Liver (tissue), 9 donors: ENCODE measurements around the gene FITM2. TPM values are rescaled to one million over a fixed set of nuclear protein-coding genes. Genes with fewer than 3 reads are reported as not detected.

Source experiments
- DNase-seq: peaks from one replicate; pipeline ENCODE4 v3.0.0-alpha.2; 2017; ENCODE audit warnings: low spot score
- H3K27ac ChIP-seq, 2 donors: one replicate each; pipeline ENCODE4 v1.7.0; 2013; ENCODE audit warnings: inconsistent platforms in 2 of 2, low read length in 2 of 2, control low read depth in 1 of 2, low read depth in 1 of 2, mild to moderate bottlenecking in 1 of 2
- H3K27me3 ChIP-seq, 4 donors: one replicate each; pipeline versions ENCODE4 v1.6.1 to v1.7.0; 2013; ENCODE audit warnings: low read length in 3 of 4, inconsistent platforms in 1 of 4, mild to moderate bottlenecking in 1 of 4, moderate library complexity in 1 of 4; ENCODE audit not compliant: control insufficient read depth in 4 of 4, insufficient read depth in 4 of 4
- H3K36me3 ChIP-seq, 4 donors: one replicate each; pipeline versions ENCODE4 v1.6.1 to v1.7.0; 2013; ENCODE audit warnings: low read length in 3 of 4, mild to moderate bottlenecking in 3 of 4, low read depth in 1 of 4, moderate library complexity in 1 of 4; ENCODE audit not compliant: control insufficient read depth in 4 of 4, insufficient read depth in 3 of 4
- H3K4me1 ChIP-seq, 4 donors: one replicate each; pipeline versions ENCODE4 v1.6.1 to v1.7.0; 2013; ENCODE audit warnings: low read length in 3 of 4, mild to moderate bottlenecking in 3 of 4, moderate library complexity in 1 of 4; ENCODE audit not compliant: control insufficient read depth in 4 of 4, insufficient read depth in 4 of 4
- H3K4me3 ChIP-seq, 3 donors: one replicate each; pipeline versions ENCODE4 v1.6.1 to v1.7.0; 2013; ENCODE audit warnings: low read length in 3 of 3, control low read depth in 1 of 3, low read depth in 1 of 3, mild to moderate bottlenecking in 1 of 3
- H3K9ac ChIP-seq, 2 donors: one replicate each; pipeline ENCODE4 v1.7.0; 2013; ENCODE audit warnings: low read length in 2 of 2, mild to moderate bottlenecking in 2 of 2, moderate library complexity in 2 of 2, control low read depth in 1 of 2, low read depth in 1 of 2
- H3K9me3 ChIP-seq, 4 donors: one replicate each; pipeline versions ENCODE4 v1.6.1 to v1.7.0; 2013; ENCODE audit warnings: low read length in 3 of 4; ENCODE audit not compliant: control insufficient read depth in 4 of 4
- ATF3 ChIP-seq: IDR thresholded peaks from 2 replicates; pipeline ENCODE4 v1.6.1; 2016; ENCODE audit warnings: antibody characterized with exemption
- CTCF ChIP-seq: fragments of 150-350 bp; IDR thresholded peaks from 2 replicates; pipeline ENCODE4 v1.5.1; 2017; ENCODE audit warnings: improper control_type of control experiment, low read depth, low read length; ENCODE audit not compliant: missing input control
- EGR1 ChIP-seq, 2 donors: IDR thresholded peaks; 2 replicates each; pipeline ENCODE4 v1.6.1; 2016 to 2018; ENCODE audit warnings: antibody characterized with exemption in 2 of 2, low read depth in 2 of 2
- FOXA1 ChIP-seq: IDR thresholded peaks from 2 replicates; pipeline ENCODE4 v1.6.1; 2016; ENCODE audit warnings: antibody characterized with exemption
- FOXA2 ChIP-seq: IDR thresholded peaks from 2 replicates; pipeline ENCODE4 v1.6.1; 2016; ENCODE audit warnings: antibody characterized with exemption
- GABPA ChIP-seq, 2 donors: IDR thresholded peaks in 1 of 2; conservative IDR thresholded peaks in 1 of 2; 2 replicates each; pipeline ENCODE4 v1.6.1; 2016; ENCODE audit warnings: antibody characterized with exemption in 2 of 2, mild to moderate bottlenecking in 1 of 2, moderate library complexity in 1 of 2
- HNF4A ChIP-seq, 2 donors: conservative IDR thresholded peaks; 2 replicates each; pipeline ENCODE4 v1.6.1; 2016; ENCODE audit warnings: antibody characterized with exemption in 2 of 2, mild to moderate bottlenecking in 2 of 2
- HNF4G ChIP-seq: IDR thresholded peaks from 2 replicates; pipeline ENCODE4 v1.6.1; 2016; ENCODE audit warnings: antibody characterized with exemption
- JUND ChIP-seq, 2 donors: IDR thresholded peaks; 2 replicates each; pipeline ENCODE4 v1.6.1; 2016; ENCODE audit warnings: antibody characterized with exemption in 2 of 2
- MAX ChIP-seq: IDR thresholded peaks from 2 replicates; pipeline ENCODE4 v1.6.1; 2016; ENCODE audit warnings: antibody characterized with exemption
- NR2F2 ChIP-seq: IDR thresholded peaks from 2 replicates; pipeline ENCODE4 v1.6.1; 2016; ENCODE audit warnings: antibody characterized with exemption
- RAD21 ChIP-seq, 2 donors: IDR thresholded peaks; 2 replicates each; pipeline ENCODE4 v1.6.1; 2016; ENCODE audit warnings: antibody characterized with exemption in 2 of 2, mild to moderate bottlenecking in 2 of 2
- REST ChIP-seq: IDR thresholded peaks from 2 replicates; pipeline ENCODE4 v1.6.1; 2016; ENCODE audit warnings: antibody characterized with exemption, mild to moderate bottlenecking
- RXRA ChIP-seq, 2 donors: IDR thresholded peaks; 2 replicates each; pipeline ENCODE4 v1.6.1; 2017 to 2018; ENCODE audit warnings: antibody characterized with exemption in 2 of 2, mild to moderate bottlenecking in 1 of 2
- SP1 ChIP-seq: IDR thresholded peaks from 2 replicates; pipeline ENCODE4 v1.6.1; 2018; ENCODE audit warnings: antibody characterized with exemption, mild to moderate bottlenecking
- TAF1 ChIP-seq: conservative IDR thresholded peaks from 2 replicates; pipeline ENCODE4 v1.6.1; 2016; ENCODE audit warnings: antibody characterized with exemption, mild to moderate bottlenecking
- YY1 ChIP-seq: IDR thresholded peaks from 2 replicates; pipeline ENCODE4 v1.6.1; 2016; ENCODE audit warnings: antibody characterized with exemption, mild to moderate bottlenecking
- ZBTB33 ChIP-seq: IDR thresholded peaks from 2 replicates; pipeline ENCODE4 v1.6.1; 2016; ENCODE audit warnings: antibody characterized with exemption
- WGBS: extraction: QIAGEN DNeasy Blood & Tissue Kit; methylation state at CpG from one replicate; pipeline ENCODE4 v1.1.7; 2013; 5-methylcytosine and 5-hydroxymethylcytosine counted together
- polyA plus RNA-seq, 2 donors: library from polyadenylated mRNA; stranded (reverse) in 1 of 2; unstranded in 1 of 2; fragments of 200-250 nt in 1 of 2; fragments of >200 nt in 1 of 2; fragmentation: Nextera tagmentation in 1 of 2; extraction: Ambion mirVana in 1 of 2; gene quantifications; one replicate each; pipeline versions ENCODE4 v1.2.1 to v1.2.3, GENCODE V29; 2013 to 2015
- total RNA-seq, 2 donors: library from RNA; depleted of rRNA; stranded (reverse); fragments of >200 nt; gene quantifications; one replicate each; pipeline ENCODE4 v1.2.3, GENCODE V29; 2014
- donor health status: healthy.
- donor health status: healthy.
- donor health status: healthy.
- donor health status: healthy.
- donor health status: healthy.

Gene FITM2
- total and polyA plus RNA-seq, 4 donors: 3.3 to 9.9 (median 3.9) TPM

- Histone ChIP-seq H3K9me3 (no peaks in the 10 kb centered on the region), H3K27ac (no peak overlapping the region), H3K36me3 (peaks cover 0 to 4% (median 0%) of the 10 kb centered on the region in 4 donors), H3K4me3 (no peak overlapping the region), H3K9ac (no peak overlapping the region), H3K4me1 (no peaks in the 10 kb centered on the region), H3K27me3 (no peaks in the 10 kb centered on the region)
- TF ChIP-seq NR2F2 (no peak), RXRA (IDR thresholded peaks at IDR 0.05) (no peak), TAF1 (no peak), EGR1 (IDR thresholded peaks at IDR 0.05; ENCODE audit: low read depth in 2 of 2) (no peak), SP1 (no peak), MAX (no peak), FOXA2 (no peak), HNF4G (no peak), CTCF (no peak), FOXA1 (no peak), ATF3 (no peak), GABPA (IDR thresholded peaks at IDR 0.05 in 1 of 2, conservative IDR thresholded peaks at IDR 0.05 in 1 of 2) (no peak), HNF4A (conservative IDR thresholded peaks at IDR 0.05) (no peak), JUND (IDR thresholded peaks at IDR 0.05) (no peak), ZBTB33 (no peak), RAD21 (IDR thresholded peaks at IDR 0.05) (no peak), YY1 (no peak), REST (no peak)
- WGBS: 68% methylated on average over 11 of the region's 11 CpGs
- DNase-seq: no peak
These were observed 36.5 kb downstream of the FITM2 start for GRCh38 chr20:44274303-44275017.
